Tibial nerve (tissue), 4 donors: ENCODE measurements around the gene LYSMD4. TPM values are rescaled to one million over a fixed set of nuclear protein-coding genes. Genes with fewer than 3 reads are reported as not detected.

Experiments
- DNase-seq, 2 donors: peaks; one replicate each; pipeline ENCODE4 v3.0.0-alpha.2; 2019; ENCODE audit warnings: low spot score in 2 of 2
- H3K27ac ChIP-seq, 4 donors: fragments of 200-600 bp; sonication (generic) in 3 of 4; one replicate each; pipeline ENCODE4 v1.5.1; 2017 to 2019; ENCODE audit warnings: mild to moderate bottlenecking in 1 of 4
- H3K27me3 ChIP-seq, 2 donors: fragments of 200-600 bp; sonication (generic) in 1 of 2; one replicate each; pipeline versions ENCODE4 v1.5.1 to v1.6.0; 2017 to 2019
- H3K36me3 ChIP-seq, 3 donors: fragments of 200-600 bp; sonication (generic); one replicate each; pipeline ENCODE4 v1.5.1; 2018 to 2019
- H3K4me1 ChIP-seq, 4 donors: fragments of 200-600 bp; sonication (generic) in 3 of 4; one replicate each; pipeline ENCODE4 v1.5.1; 2017 to 2019
- H3K4me3 ChIP-seq, 4 donors: fragments of 200-600 bp; sonication (generic) in 3 of 4; one replicate each; pipeline ENCODE4 v1.5.1; 2017 to 2019; ENCODE audit warnings: mild to moderate bottlenecking in 1 of 4, moderate library complexity in 1 of 4
- H3K9me3 ChIP-seq, 4 donors: fragments of 200-600 bp; sonication (generic) in 3 of 4; one replicate each; pipeline ENCODE4 v1.5.1; 2017 to 2019
- CTCF ChIP-seq, 5 experiments: fragments of 200-600 bp in 3 of 5; fragments of 450-650 bp in 2 of 5; sonication (generic) in 3 of 5; IDR thresholded peaks; one replicate each; pipeline ENCODE4 v1.5.1; 2016 to 2019; ENCODE audit warnings: antibody characterized with exemption in 5 of 5, mild to moderate bottlenecking in 3 of 5, moderate library complexity in 2 of 5
- EP300 ChIP-seq, 2 donors: sonication (generic); formaldehyde crosslinking; IDR thresholded peaks; one replicate each; pipeline ENCODE4 v1.6.1; 2017; ENCODE audit warnings: antibody characterized with exemption in 2 of 2, mild to moderate bottlenecking in 1 of 2
- POLR2A ChIP-seq, 2 donors: fragments of 450-650 bp; IDR thresholded peaks; one replicate each; pipeline ENCODE4 v1.6.1; 2017; ENCODE audit warnings: antibody characterized with exemption in 2 of 2, mild to moderate bottlenecking in 2 of 2, moderate library complexity in 2 of 2
- WGBS, 2 donors: methylation state at CpG; one replicate each; pipeline ENCODE4 v1.1.5; 2018; 5-methylcytosine and 5-hydroxymethylcytosine counted together
- total RNA-seq, 4 donors: library from RNA; depleted of rRNA; stranded (reverse); fragments of >200 nt; gene quantifications; one replicate each; pipeline ENCODE4 v1.1.0, GENCODE V29; 2016

LYSMD4 gene
- total RNA-seq, 4 donors from 2014 or later: 13.6 to 21.0 (median 17.4) TPM

- H3K36me3 ChIP-seq: no peaks in the 10 kb centered on the region
- no peaks in the 10 kb centered on the region for H3K4me1 ChIP-seq
- no peaks in the 10 kb centered on the region for H3K9me3 ChIP-seq
- H3K27ac ChIP-seq: no peak overlapping the region
- H3K27me3 ChIP-seq: no peaks in the 10 kb centered on the region
- DNase-seq: no peak
- no peak overlapping the region for H3K4me3 ChIP-seq
- 64 to 67% methylated on average over 6 of the region's 6 CpGs for WGBS, 2 donors
- no peak for TF ChIP-seq CTCF (IDR thresholded peaks at IDR 0.05)
- no peak for TF ChIP-seq EP300 (IDR thresholded peaks at IDR 0.05)
- no peak for TF ChIP-seq POLR2A (IDR thresholded peaks at IDR 0.05)
Observed at GRCh38 chr15:99749386-99749785, 16.1 kb upstream of the LYSMD4 start.

GRCh38 chr15:99745370-99746086 is 12.3 kb upstream of the LYSMD4 start:
- Histone ChIP-seq H3K27ac (no peak overlapping the region), H3K4me1 (no peaks in the 10 kb centered on the region), H3K27me3 (no peaks in the 10 kb centered on the region), H3K4me3 (no peak overlapping the region), H3K9me3 (no peaks in the 10 kb centered on the region), H3K36me3 (no peaks in the 10 kb centered on the region)
- no peak for DNase-seq
- WGBS, 2 donors: 83 to 86% methylated on average over 9 of the region's 9 CpGs
- no peak for TF ChIP-seq POLR2A (IDR thresholded peaks at IDR 0.05)
- no peak for TF ChIP-seq CTCF (IDR thresholded peaks at IDR 0.05)
- TF ChIP-seq EP300 (IDR thresholded peaks at IDR 0.05): no peak

GRCh38 chr15:99744142-99744541 is 10.9 kb upstream of the LYSMD4 start:
- Histone ChIP-seq H3K4me3 (no peak overlapping the region), H3K27ac (no peak overlapping the region), H3K36me3 (no peaks in the 10 kb centered on the region), H3K9me3 (no peaks in the 10 kb centered on the region), H3K27me3 (no peaks in the 10 kb centered on the region), H3K4me1 (no peaks in the 10 kb centered on the region)
- 91% methylated on average over 7 of the region's 7 CpGs for WGBS, 2 donors
- TF ChIP-seq EP300 (IDR thresholded peaks at IDR 0.05) (no peak), POLR2A (IDR thresholded peaks at IDR 0.05) (no peak), CTCF (IDR thresholded peaks at IDR 0.05) (no peak)
- DNase-seq: no peak

- 82 to 85% methylated on average over 2 of the region's 2 CpGs for WGBS, 2 donors
Observed at GRCh38 chr15:99741835-99742234, 8.6 kb upstream of the LYSMD4 start.

More at GRCh38 chr15:99741835-99742234, 8.6 kb upstream of the LYSMD4 start:
- no peaks in the 10 kb centered on the region for H3K9me3 ChIP-seq
- H3K27ac ChIP-seq: no peak overlapping the region
- DNase-seq: no peak
- H3K27me3 ChIP-seq: no peaks in the 10 kb centered on the region
- H3K4me3 ChIP-seq: no peak overlapping the region
- H3K36me3 ChIP-seq: no peaks in the 10 kb centered on the region
- no peaks in the 10 kb centered on the region for H3K4me1 ChIP-seq
- TF ChIP-seq POLR2A (IDR thresholded peaks at IDR 0.05) (no peak), CTCF (IDR thresholded peaks at IDR 0.05) (no peak), EP300 (IDR thresholded peaks at IDR 0.05) (no peak)
